ENCODE data around the gene TRDMT1. TPM values are rescaled to one million over a fixed set of nuclear protein-coding genes. Genes with fewer than 3 reads are reported as not detected.

Gene TRDMT1
- total and polyA plus RNA-seq, 8 donors: 6.6 to 18.4 (median 12.7) TPM

DNA sequence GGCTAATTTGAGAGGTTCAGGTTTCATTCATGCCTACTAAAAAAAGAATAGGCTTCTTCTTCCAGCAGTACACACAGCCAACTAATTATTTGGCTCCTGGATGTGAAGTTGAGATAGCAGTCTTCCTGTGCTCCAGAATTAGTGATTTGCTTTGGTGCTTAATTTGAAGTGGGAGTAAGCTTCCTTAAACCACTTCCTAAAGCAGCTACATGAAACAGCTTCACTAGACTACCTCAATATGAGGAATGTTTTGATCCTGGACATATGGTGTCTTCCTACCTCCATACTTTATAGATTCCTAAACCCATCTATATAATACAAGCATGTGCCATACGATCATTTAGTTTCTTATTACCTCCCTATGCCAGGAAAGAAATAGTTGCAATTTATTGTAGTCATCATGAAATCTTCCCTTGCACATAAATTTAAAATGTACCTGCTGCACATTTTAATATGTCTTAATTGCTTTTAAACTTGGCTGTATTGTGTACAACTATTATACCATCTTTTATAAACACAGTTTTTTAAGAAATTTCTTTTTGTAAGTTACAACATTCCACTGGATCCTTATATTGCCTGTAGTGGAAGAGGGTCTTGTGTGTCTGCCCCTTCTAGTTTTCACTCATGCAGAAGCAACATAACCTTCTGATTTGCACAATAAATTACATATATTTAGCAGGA lies 35.1 kb upstream of the TRDMT1 start:
- Histone ChIP-seq H3K27ac (no peak overlapping the region), H3K36me3 (peaks cover 5 to 68% of the 10 kb centered on the region in 2 donors)
- intact Hi-C loops (cut with DNase I): no loop called here

DNA sequence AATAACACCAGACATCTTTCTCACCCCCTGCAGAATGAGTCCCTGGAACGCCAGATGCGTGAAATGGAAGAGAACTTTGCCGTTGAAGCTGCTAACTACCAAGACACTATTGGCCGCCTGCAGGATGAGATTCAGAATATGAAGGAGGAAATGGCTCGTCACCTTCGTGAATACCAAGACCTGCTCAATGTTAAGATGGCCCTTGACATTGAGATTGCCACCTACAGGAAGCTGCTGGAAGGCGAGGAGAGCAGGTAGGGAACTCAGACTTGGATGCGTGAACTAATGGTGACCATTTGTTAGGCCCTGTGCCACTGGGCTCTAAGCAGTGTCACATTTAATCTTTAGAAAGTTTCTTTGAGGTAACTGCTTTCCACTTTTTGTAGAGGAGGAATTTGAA lies 33.7 kb upstream of the TRDMT1 start:
- Histone ChIP-seq H3K27me3 (no peaks in the 10 kb centered on the region), H3K27ac (peak overlapping the region; percentile 2 to 99), H3K36me3 (peaks cover 5 to 81% of the 10 kb centered on the region in 2 donors), H3K9me3 (no peaks in the 10 kb centered on the region), H3K4me3 (peak overlapping the region in 1 of 2 donors; percentile 7), H3K4me1 (peaks cover 19 to 55% of the 10 kb centered on the region in 2 donors)
- ATAC-seq (no peak), DNase-seq (no peak)
- intact Hi-C loops (cut with DNase I): no loop called here
- TF ChIP-seq, protein P1, sequence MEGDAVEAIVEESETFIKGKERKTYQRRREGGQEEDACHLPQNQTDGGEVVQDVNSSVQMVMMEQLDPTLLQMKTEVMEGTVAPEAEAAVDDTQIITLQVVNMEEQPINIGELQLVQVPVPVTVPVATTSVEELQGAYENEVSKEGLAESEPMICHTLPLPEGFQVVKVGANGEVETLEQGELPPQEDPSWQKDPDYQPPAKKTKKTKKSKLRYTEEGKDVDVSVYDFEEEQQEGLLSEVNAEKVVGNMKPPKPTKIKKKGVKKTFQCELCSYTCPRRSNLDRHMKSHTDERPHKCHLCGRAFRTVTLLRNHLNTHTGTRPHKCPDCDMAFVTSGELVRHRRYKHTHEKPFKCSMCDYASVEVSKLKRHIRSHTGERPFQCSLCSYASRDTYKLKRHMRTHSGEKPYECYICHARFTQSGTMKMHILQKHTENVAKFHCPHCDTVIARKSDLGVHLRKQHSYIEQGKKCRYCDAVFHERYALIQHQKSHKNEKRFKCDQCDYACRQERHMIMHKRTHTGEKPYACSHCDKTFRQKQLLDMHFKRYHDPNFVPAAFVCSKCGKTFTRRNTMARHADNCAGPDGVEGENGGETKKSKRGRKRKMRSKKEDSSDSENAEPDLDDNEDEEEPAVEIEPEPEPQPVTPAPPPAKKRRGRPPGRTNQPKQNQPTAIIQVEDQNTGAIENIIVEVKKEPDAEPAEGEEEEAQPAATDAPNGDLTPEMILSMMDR (IDR thresholded peaks at IDR 0.05): no peak

More for the DNA sequence above, 35.1 kb upstream of the TRDMT1 start:
- no peak for ATAC-seq
- H3K4me3 ChIP-seq: no peak overlapping the region
- no peaks in the 10 kb centered on the region for H3K27me3 ChIP-seq
- no peaks in the 10 kb centered on the region for H3K9me3 ChIP-seq
- TF ChIP-seq, protein P1 (IDR thresholded peaks at IDR 0.05): no peak
- no peak for DNase-seq
- H3K4me1 ChIP-seq: peaks cover 18 to 44% of the 10 kb centered on the region in 2 donors

DNA sequence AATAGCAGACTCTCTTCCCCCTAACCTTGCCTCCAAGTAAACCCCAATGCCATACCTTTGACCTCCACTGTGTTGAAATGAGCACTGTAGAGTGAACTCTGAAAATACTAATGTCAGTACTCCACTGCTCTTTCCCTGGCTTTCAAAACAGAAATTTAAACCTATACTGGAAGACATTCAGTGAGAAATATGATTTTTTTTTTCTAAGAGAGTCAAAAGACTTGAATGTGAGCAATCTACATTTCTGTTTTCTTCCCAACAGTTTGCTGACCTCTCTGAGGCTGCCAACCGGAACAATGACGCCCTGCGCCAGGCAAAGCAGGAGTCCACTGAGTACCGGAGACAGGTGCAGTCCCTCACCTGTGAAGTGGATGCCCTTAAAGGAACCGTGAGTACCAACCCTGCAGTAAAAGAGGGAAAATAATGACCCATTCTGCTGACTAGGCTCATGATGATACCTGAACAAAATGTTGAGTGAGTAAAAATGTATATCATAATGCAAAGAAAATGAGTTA lies 33.0 kb upstream of the TRDMT1 start:
- no peaks in the 10 kb centered on the region for H3K9me3 ChIP-seq
- peak overlapping the region in 1 of 2 donors; percentile 99 for H3K27ac ChIP-seq
- peaks cover 19 to 55% of the 10 kb centered on the region in 2 donors for H3K4me1 ChIP-seq
- H3K4me3 ChIP-seq: peak overlapping the region in 1 of 2 donors; percentile 7
- intact Hi-C loops (cut with DNase I): no loop called here
- peaks cover 5 to 81% of the 10 kb centered on the region in 2 donors for H3K36me3 ChIP-seq
- TF ChIP-seq, protein P1 (IDR thresholded peaks at IDR 0.05): no peak
- no peak for ATAC-seq
- DNase-seq: no peak
- H3K27me3 ChIP-seq: no peaks in the 10 kb centered on the region

DNA sequence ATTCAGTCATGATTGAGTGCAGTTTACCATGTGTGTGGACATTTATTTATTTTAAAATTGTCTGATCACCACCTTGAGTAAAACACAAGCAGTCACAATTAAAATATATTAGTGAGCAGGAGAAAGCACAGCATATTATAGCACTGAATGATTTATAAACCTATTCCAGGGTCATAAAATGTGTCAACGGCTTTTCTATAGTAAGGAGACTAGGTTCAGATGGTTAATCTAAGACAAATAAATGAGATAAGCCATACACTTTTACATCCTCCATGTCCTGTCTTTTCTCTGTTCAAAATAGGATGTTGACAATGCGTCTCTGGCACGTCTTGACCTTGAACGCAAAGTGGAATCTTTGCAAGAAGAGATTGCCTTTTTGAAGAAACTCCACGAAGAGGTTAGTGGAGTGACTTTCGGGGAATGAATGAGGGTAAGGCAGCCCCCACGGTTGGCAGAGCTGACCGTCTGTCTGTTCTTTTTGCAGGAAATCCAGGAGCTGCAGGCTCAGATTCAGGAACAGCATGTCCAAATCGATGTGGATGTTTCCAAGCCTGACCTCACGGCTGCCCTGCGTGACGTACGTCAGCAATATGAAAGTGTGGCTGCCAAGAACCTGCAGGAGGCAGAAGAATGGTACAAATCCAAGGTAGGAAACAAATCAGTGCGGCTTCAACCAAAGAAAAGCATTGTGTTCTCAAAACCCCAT lies 32.0 kb upstream of the TRDMT1 start:
- Histone ChIP-seq H3K36me3 (peaks cover 5 to 81% of the 10 kb centered on the region in 2 donors), H3K4me1 (peaks cover 19 to 55% of the 10 kb centered on the region in 2 donors), H3K27ac (peak overlapping the region; percentile 28 to 99), H3K27me3 (no peaks in the 10 kb centered on the region), H3K4me3 (peak overlapping the region in 1 of 2 donors; percentile 83), H3K9me3 (no peaks in the 10 kb centered on the region)
- ATAC-seq: no peak
- intact Hi-C loops (cut with DNase I): no loop called here
- DNase-seq: no peak
- TF ChIP-seq, protein P1 (IDR thresholded peaks at IDR 0.05): no peak

Measured in left lung (tissue), 10 donors.